ENCODE data around the gene TRPM8.

- no peak for TF ChIP-seq POLR2A (IDR thresholded peaks at IDR 0.05)
- no peak for TF ChIP-seq CTCF (IDR thresholded peaks at IDR 0.05)
Observed at GRCh38 chr2:233915128-233915527, 2.0 kb upstream of the TRPM8 start.

All from testis (tissue), 2 donors.